HG02970 (cell line): ENCODE results near the gene SDK1.
"Not testable (repeated sequence)": the region's sequence is repeated elsewhere in the genome, so short reads cannot be mapped to it uniquely, and the experiment has no call there.

Experiments
- ATAC-seq: cut with Tn5 transposase; IDR thresholded peaks from one replicate; pipeline ENCODE4 v1.9.1; 2021; ENCODE audit warnings: mild to moderate bottlenecking, moderate library complexity, moderate number of reproducible peaks; ENCODE audit not compliant: unreplicated experiment, low FRiP score

The SDK1 gene

DNA sequence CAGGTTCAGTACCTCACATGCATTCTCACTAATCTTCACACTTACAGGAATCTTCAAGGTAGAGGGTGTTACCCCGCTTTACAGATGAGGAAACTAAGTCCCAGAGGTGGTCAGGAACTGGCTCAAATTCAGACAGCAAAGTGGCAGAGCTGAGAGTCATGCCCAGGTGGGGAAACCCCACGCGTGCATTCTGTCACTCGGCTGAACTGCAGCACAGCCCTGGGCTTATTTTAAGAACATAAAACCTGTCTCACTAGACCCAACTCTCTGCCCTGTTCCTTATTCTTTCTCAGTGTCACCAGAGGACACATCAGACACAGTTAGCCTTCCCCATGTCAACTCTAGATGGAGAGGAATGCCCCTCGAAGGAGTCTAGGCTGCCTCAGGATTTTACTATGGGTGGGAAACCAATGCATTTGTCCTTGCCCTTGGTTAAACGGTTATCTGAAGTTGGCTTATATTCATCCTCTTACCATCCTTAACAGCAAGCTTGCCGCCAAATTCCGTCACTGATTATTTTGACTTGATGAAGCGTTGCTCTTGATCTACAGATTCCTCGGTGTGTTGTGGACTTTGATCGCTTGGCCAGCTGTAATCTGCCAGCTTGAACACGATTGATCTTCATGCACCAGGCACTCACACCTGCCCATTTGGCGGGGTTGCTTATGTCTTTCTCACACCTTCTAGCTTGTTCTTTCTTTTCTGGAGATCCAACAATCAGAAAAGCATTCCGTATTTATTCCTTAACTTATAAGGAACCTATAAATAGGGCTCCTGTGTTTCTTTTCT, 627.9 kb downstream of the SDK1 start:
- no peak for ATAC-seq

DNA sequence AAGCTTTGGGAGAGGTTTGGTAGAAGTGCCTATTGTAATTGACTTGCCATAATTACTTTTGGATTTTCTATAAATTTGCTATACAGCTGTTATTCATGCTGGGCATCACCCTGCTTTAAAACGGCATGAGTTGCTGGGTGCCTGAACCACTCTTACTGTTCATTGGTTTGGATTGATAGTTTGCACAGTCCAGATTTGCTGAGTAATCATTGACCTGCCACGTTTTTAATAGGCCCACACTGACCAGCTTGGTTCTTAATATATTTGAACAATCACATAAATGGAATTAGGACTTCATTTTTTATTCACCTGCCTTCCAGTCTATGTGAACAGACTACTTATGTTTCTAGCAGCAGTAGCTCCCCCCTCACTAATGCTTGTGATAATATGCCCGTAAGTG, 630.8 kb downstream of the SDK1 start:
- no peak for ATAC-seq

DNA sequence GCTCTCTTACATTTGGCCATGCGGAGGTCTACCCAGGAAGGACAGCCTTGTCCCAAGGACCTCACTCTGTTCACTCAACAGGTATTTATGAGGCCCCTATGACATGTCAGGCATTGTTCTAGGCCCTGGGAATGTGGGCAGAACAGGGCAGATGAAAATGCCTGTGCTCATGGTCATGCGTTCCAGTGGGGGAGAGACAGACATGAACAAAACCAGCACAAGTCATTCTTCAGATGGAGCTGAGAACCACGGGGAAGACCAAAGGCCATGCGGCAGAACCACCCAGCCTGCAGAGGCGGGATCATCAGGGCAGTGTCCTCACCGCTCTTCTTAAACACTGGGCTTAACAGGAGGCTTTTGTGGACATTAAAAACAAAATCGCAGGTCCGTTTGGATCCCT, 636.1 kb downstream of the SDK1 start:
- ATAC-seq: no peak

DNA sequence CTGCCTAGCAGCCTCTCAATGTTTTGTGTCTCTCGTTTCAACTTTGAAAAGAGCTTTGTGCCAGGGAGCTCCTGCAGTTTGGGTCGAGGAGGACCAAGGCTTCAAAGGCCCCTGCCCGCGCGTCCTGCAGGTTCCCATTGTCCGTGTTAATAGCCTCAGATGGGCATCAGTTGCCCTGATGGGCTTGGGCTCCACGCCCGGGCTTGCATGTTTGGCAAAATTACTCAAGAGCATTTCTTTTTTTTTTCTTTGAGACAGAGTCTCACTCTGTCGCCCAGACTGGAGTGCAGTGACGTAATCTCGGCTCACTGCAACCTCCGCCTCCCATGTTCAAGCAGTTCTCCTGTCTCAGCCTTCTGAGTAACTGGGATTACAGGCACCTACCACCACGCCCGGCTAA, 636.6 kb downstream of the SDK1 start:
- ATAC-seq: no peak

DNA sequence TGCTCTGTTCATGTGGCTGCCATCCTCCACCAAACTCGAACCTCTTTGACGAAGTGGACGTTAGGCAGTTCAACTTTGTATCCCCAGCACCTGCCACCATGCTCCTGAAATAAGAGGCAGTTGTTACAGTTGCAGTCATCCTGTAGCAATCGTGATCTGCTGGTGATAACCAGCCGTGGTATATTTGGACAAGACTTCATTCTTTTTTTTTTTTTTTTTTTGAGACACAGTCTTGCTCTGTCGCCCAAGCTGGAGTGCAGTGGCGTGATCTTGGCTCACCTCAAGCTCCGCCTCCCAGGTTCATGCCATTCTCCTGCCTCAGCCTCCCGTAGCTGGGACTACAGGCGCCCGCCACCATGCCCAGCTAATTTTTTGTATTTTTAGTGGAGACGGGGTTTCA, 640.7 kb downstream of the SDK1 start:
- not testable (repeated sequence) for ATAC-seq

DNA sequence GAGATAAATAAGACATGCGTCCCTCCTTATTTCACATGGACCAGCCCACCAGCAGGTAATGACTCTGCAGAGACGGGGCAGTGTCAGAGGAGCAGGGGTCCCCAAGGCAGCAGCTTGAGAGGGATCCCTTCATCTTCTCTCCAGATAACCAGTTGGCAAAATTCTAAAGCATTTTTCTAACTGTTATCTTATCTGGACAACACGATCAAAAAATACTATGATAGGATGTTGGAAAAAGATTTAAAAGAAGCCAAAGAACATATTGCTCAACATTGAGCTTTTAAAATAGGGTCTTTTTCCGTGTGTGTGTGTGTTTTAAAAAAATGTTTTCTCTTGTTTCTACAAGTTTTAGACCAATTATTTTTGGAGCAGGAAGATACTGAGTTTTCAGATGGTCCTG, 641.2 kb downstream of the SDK1 start:
- ATAC-seq: no peak

DNA sequence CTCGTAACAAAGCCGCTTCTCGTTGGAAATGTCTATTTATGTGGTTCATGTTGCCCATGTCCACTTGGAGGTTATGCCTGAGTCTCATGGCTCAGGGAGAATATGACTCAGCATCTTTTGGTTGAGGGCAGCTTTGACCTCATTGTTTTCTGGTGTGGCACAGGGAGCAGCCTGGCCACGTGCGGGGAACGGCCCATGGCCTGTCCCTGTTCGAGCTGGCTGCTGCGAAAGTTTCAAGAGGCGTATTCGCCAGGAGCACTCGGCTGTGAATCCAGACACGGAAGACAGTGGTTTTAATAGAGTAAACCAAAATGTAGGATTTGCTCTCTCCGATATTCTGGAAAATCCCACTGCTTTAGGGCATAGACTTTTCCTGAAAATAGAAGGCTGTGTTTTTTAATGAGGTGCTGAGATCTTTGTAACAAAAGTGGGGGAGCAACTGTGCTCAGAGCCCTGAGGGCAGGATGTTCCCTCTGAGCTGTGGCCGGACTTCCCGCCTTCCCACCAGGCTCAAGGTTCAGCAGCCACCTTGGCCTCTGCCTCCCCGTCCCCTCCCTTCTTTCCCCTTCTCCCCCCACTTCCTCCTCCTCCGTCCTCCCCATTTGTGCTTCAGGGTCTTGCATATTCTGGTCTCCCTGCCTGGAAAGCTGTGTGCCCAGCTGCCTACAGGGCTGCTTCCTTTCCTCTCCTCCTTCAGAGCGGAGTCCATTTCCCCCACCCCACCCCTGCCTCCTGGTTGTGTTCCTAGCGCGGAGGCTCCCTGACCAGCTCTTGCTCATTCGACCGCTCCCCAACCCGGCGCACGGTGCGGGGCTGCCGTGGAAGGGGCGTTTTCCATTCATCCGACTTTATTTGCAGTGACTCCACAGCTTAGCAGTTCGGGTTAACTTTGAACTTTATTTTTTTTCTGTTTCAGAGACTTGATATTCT, 642.0 kb downstream of the SDK1 start:
- no peak for ATAC-seq

DNA sequence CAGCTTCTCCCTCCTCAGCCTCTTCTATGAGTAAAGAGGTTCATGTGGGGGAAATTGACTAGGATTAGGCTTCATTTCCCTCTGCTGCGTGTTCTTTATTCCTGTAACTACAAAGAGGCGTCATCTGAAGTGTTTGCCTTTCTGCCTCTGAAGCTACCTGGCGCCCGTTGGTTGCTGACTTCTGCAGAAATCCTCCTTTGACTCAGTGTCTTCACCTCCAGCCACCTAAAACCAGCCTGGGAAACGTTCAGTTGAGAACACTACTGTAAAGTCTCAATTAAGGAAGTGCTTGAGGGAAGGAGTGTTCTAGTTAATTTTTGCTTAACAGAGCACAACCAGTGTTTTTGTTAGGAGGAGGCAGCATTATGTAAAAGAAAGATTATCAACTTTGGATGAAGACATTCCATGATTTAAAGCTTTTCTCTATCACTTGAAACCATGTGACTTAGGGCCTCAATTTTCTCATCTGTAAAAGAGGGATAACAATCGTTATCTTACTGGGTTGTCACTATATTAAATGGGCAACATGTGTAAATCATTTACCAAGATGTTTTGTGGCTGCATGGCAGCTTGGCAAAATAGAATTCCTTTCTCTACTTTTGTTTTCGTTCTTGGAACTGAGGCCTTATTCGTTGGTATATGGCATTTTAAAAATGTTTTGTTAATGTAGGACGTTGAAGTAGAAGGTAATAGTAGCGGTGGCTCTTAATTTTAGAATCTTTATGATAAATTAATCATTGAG, 642.9 kb downstream of the SDK1 start:
- ATAC-seq: no peak

DNA sequence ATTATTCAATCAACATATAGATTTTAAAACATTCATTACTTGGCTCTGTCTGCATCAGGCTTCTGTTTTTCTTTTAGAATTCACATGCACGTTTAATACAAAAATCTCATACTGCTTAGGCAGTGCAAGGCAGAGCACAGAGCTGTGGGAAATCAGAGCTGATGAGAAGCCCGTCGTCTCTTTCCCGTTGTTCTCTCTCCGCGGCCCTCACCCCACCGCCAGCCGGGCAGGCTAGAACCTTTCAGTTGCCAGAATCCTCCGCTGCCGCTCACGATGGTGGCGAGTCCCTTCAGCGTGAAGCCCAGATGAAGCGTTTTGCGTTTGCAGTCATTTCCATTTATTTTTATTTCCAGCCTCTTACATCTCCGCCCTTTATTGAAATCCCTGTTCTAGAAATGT, 648.2 kb downstream of the SDK1 start:
- no peak for ATAC-seq

DNA sequence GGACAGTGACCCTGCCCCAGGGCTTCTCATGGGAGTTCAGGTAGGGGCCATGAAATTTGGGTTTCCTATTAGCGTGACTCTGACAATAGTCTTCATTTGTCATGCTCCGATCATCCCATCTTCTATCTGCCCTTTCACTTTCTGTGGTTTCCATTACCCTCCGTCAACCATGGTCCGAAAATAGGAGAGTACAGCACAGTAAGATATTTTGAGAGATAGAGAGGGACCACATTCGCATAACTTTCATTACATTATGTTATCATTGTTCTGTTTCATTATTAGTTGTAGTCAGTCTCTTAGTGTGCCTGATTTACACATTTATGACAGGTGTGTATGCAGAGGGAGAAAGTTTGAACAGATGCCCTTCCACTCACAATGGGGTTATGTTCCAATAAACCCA, 649.2 kb downstream of the SDK1 start:
- no peak for ATAC-seq

DNA sequence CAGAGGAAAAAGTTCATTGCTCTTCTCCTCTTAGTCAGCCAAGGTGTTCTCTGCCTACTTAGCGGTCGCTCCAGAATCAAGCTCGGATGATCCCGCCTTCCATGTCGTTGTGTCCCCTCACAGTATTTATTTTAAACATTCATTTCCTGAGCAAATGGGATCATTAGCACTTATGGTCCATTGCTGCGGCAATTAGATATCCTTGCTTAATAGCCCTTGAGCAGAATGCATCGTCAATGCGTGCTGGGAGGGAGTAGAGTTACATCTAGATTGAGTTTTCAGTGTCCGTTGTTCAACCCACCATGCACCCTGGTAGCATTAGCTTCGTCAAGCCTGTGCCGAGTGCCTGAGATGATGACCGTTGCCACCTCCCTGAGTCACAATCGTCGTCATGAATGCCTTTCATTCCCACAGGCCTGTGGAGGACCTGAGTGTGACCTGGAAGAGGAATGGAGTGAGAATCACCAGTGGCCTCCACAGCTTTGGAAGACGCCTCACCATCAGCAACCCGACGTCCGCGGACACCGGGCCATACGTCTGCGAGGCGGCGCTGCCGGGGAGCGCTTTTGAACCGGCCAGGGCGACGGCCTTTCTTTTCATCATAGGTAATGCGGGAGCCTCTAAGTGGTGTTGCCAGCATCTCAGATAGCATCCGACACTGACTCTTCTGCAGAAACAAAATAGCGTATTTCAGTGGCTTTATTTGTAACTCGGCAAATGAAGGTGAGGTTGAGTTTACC, 650.4 kb downstream of the SDK1 start:
- ATAC-seq: no peak

DNA sequence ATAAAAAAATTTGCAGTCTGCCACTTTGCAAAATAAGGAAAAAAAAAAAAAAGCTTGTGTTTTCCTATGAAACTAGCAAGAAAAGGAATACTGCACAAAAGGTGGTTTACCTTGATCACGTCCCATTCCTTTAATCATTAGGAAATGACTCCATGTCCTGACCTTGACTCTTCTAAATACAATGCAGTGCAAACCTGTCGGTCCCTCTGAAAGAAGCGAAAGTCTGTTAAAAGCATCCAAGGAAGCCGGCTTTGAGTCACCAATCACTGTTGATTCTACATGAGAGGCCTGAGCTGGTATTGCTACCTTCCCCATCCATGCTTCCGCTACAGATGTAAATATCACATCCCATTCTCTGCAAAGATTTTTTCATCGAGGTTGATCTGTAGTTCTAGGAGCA, 652.1 kb downstream of the SDK1 start:
- no peak for ATAC-seq

DNA sequence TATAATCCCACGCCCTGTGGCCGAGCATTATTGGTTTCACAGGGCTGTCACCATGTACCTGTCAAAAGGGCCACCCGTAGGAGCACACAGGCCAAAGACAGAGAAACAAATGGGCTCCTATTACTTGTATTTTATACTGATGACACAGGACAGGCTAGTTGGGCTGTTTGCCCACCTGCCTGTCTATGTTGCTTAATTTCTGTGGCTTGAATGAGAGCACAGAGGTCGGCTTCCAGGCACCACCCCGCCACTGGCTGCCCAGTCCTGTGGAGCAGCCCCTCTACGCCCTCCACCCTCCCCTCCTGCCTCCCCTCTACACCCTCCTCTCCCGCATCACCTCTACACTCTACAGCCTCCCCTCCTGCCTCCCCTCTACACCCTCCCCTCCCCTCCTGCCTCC, 652.9 kb downstream of the SDK1 start:
- no peak for ATAC-seq

DNA sequence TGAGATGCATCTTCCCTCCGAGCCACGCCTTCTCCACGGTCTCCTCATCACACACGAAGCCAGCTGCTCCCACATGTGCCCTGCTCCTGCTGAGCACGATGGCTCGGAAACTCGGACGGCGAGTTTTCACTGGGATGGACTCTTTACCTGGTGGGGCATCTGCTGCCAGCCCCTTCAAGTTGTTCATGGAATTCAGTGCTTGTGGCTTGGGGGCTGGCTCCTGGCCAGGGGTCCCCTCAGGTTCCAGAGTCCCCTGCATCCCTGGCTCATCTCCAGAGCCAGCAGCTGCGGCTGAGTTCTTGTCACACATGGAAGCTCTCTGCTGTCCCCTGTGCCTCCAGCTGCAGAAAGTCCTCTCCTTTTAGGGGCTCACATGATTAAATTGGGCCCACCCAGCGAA, 654.0 kb downstream of the SDK1 start:
- ATAC-seq: no peak

DNA sequence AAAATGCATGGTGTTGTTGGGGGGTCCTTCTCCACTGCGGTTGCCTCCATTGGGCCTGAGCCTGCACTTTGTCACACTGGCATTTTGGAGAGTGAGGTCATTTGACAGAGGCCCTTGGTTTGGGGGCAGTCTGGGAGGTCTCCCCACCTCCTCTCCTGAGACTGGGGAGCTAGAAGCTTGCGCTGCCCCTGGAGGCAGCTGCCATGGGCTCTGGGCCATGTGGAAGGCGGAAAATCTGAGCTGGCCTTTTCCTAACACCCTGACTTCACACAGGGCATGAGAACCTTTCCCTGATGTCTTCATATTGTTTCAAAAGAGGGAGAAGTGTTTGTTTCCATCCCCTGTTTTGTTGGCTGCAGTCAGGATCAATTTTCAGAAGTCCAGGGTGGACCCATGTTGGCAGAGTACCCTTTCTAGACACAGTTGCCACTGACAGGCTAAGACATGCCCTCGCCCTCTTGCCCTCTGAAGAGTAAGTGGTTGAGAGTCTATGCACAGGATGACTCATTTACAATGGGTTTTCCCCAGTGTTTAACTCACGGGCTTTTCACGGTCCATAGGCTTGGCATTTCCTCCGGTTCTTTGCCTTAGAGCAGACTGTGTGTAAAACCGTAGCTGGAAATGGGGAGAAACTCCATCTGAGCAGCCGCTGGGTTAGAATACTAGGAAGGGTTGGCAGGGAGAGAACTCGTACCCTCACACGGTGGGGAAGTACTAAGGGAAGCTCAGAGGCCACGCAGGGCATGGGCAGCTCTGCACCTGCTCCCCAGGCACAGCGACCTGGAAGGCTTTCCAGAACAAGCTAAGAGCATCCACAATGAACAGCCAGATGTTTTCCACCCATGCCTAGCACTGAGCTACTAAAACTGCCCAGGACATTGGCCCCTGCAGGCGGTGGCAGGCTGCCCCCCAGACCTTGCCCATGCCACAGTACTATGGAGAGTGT, 655.0 kb downstream of the SDK1 start:
- no peak for ATAC-seq

DNA sequence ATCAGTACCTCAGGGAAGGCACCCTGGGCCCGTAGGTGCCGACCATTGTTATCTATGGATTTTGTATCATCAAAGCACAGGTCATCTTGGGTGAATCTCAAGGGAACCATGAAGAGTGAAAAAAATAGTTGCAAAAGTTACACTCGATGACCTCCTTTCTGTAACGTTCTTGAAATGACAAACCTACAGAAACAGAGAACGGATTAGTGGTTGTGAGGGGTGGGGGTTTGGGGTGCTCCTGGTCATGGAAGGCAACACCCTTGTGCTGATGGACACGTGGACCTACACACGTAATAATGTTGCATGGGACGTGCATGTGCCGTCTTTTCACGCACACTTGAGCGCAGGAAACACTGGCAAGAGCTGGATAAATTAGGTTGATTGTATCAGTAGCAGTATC, 655.9 kb downstream of the SDK1 start:
- no peak for ATAC-seq

DNA sequence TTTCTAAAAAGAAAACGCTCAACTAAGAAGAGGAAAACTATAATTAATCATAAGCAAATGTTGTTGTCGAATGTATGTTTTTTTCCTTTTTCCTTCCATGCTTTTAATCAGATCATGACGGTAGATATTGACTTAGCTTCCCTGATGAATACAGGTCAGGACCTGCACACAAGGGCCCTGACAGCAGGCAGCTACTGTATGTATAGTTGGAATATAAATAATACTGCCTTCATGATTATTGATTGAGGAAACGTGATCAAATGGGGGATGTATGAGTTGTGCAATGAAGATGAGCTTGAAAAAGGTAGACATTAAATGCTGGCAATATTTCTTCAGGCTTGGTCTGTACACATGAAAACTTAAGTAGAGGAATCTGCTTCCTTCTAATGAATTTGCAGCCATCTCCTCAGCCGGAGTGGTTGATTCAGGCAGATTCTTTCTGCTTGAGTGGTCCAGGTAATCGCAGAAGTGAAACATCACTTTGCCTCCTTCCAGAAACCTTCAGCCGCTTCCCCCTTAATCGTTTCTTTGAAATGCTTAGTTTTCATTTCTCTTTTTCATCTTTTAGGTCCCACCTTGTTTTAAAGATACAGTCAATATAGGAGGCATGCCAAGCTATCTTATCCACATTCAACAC, 656.5 kb downstream of the SDK1 start:
- no peak for ATAC-seq

DNA sequence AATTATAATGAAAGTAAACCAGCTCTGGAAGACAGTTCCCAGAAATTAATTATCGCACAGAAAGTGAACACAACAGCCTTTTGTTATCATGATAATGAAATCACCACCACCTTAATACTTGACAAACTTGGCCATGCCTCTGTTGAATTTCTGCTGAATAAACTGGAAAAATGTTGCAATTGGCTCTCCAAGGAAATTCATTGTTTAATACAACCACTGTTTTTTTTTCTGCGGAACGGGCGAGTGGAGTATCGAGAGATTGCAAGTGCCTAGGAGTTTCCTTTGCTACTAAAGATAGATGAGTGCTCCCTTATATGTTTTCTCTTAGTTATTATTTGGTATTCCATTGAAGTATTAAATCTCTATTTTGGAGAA, 657.0 kb downstream of the SDK1 start:
- no peak for ATAC-seq

DNA sequence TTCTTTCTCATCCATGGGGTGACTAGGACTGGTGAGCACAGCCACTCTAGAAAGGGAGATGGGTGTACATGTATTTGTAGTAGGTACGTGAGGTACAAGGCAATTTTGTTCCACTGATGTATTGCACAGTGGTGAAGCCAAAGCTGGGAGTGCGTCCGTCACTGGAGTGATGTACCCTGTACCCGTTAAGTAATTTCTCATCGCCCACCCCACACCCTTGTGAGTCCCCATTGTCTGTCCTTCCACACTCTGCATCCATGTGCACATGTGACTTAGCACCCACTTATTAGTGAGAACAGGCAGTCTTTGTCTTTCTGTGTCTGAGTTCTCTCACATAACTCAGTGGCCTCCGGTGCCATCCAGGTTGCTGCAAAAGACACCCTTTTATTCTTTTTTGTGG, 658.3 kb downstream of the SDK1 start:
- no peak for ATAC-seq
